A549 (cell line): Measurements from ENCODE around the gene CCDC47. TPM values are rescaled to one million over a fixed set of nuclear protein-coding genes. Genes with fewer than 3 reads are reported as not detected.

Source experiments
- ATAC-seq, 2 experiments: fragments of 200-7000 bp in 1 of 2; fragments of >200 bp in 1 of 2; cut with Nextera tagmentation in 1 of 2; cut with Tn5 transposase in 1 of 2; 3 replicates each; pipeline versions ENCODE4 v1.8.0 to v1.9.1; 2018 to 2020; ENCODE audit warnings: mild to moderate bottlenecking in 1 of 2, moderate library complexity in 1 of 2
- CTCF ChIA-PET: fragments of 300-600 bp; sonication (Branson Sonifier 250); formaldehyde crosslinking; extraction: SDS; loops from one replicate; lab custom pipeline; 2021; ENCODE audit warnings: antibody characterized with exemption, inconsistent platforms; lab: Yijun Ruan, JAX
- POLR2A ChIA-PET: fragments of 350-600 bp; formaldehyde crosslinking; extraction: SDS; loops from one replicate; lab custom pipeline; 2021; ENCODE audit warnings: antibody characterized with exemption, inconsistent platforms; lab: Yijun Ruan, JAX
- DNase-seq, 2 experiments: peaks; one replicate each; pipeline versions ENCODE4 v3.0.0 to v3.0.0-alpha.2; 2011 to 2016; ENCODE audit warnings: low read depth in 1 of 2, low spot score in 1 of 2
- FAIRE-seq: peaks from 2 replicates; lab custom pipeline; 2011; peaks lifted over from hg19 to GRCh38; lab: Jason Lieb, UNC
- H3K27ac ChIP-seq, 2 experiments: fragments of >200 bp; sonication (Bioruptor Twin); formaldehyde crosslinking; 3 replicates each; pipeline ENCODE4 v1.5.1; 2016 to 2017
- H3K4me1 ChIP-seq: fragments of >200 bp; sonication (Bioruptor Twin); formaldehyde crosslinking; 3 replicates; pipeline ENCODE4 v1.6.1; 2016
- H3K4me2 ChIP-seq: fragments of >200 bp; sonication (Bioruptor Twin); formaldehyde crosslinking; 3 replicates; pipeline ENCODE4 v1.6.1; 2016
- H3K4me3 ChIP-seq: fragments of >200 bp; sonication (Bioruptor Twin); formaldehyde crosslinking; 3 replicates; pipeline ENCODE4 v1.5.1; 2016
- H3K9me3 ChIP-seq: fragments of >200 bp; sonication (Bioruptor Twin); formaldehyde crosslinking; 3 replicates; pipeline ENCODE4 v1.6.1; 2016
- BHLHE40 ChIP-seq: IDR thresholded peaks from 2 replicates; pipeline ENCODE4 v1.6.1; 2012; ENCODE audit warnings: low read depth, low read length, inconsistent platforms
- CHD2 ChIP-seq: fragments of 150-350 bp; IDR thresholded peaks from 2 replicates; pipeline ENCODE4 v1.6.1; 2014; ENCODE audit warnings: low read length; ENCODE audit not compliant: partially characterized antibody
- CHD4 ChIP-seq: fragments of 200-600 bp; sonication (generic); IDR thresholded peaks from 2 replicates; pipeline ENCODE4 v1.6.1; 2016; ENCODE audit warnings: antibody characterized with exemption, mild to moderate bottlenecking, borderline replicate concordance
- EHF ChIP-seq: fragments of 250-450 bp; sonication (Bioruptor Pico); IDR thresholded peaks from 2 replicates; pipeline ENCODE4 v1.5.0; 2020; ENCODE audit warnings: mild to moderate bottlenecking
- EHMT2 ChIP-seq: fragments of 200-600 bp; sonication (generic); IDR thresholded peaks from 2 replicates; pipeline ENCODE4 v1.6.1; 2016; ENCODE audit warnings: antibody characterized with exemption, low read depth, mild to moderate bottlenecking, moderate library complexity
- EP300 ChIP-seq, 2 experiments: fragments of >200 bp; sonication (Bioruptor Twin); formaldehyde crosslinking; IDR thresholded peaks; 2 replicates in 1 of 2; 3 replicates in 1 of 2; pipeline ENCODE4 v1.6.1; 2016 to 2017
- ESRRA ChIP-seq: fragments of 150-350 bp; IDR thresholded peaks from 2 replicates; pipeline ENCODE4 v1.6.1; 2014; ENCODE audit warnings: mild to moderate bottlenecking, low read length, borderline replicate concordance
- FOSL2 ChIP-seq, 2 experiments: fragments of 450-650 bp in 1 of 2; fragments of >200 bp in 1 of 2; sonication (Bioruptor Twin) in 1 of 2; formaldehyde crosslinking; IDR thresholded peaks; 2 replicates each; pipeline versions ENCODE4 v1.5.0 to v1.6.1; 2016 to 2020; ENCODE audit warnings: mild to moderate bottlenecking in 1 of 2, moderate library complexity in 1 of 2
- FOXS1 ChIP-seq: fragments of 250-450 bp; sonication (Bioruptor Pico); IDR thresholded peaks from 2 replicates; pipeline ENCODE4 v1.5.0; 2020; ENCODE audit warnings: mild to moderate bottlenecking, moderate library complexity
- HDAC2 ChIP-seq: fragments of 200-600 bp; sonication (generic); IDR thresholded peaks from 2 replicates; pipeline ENCODE4 v1.6.1; 2016
- JUNB ChIP-seq: fragments of >200 bp; sonication (Bioruptor Twin); formaldehyde crosslinking; IDR thresholded peaks from 2 replicates; pipeline ENCODE4 v1.6.1; 2016
- KDM1A ChIP-seq: fragments of 200-600 bp; sonication (generic); IDR thresholded peaks from 2 replicates; pipeline ENCODE4 v1.6.1; 2016; ENCODE audit warnings: low read depth, mild to moderate bottlenecking
- NPAS2 ChIP-seq: fragments of 250-450 bp; sonication (Bioruptor Pico); IDR thresholded peaks from 2 replicates; pipeline ENCODE4 v1.8.0; 2022; ENCODE audit warnings: mild to moderate bottlenecking, moderate library complexity, borderline replicate concordance
- PHF8 ChIP-seq: fragments of 200-600 bp; sonication (generic); IDR thresholded peaks from 2 replicates; pipeline ENCODE4 v1.6.1; 2016; ENCODE audit warnings: low read depth, mild to moderate bottlenecking, antibody characterized with exemption, moderate library complexity, borderline replicate concordance
- POLR2AphosphoS2 ChIP-seq: conservative IDR thresholded peaks from 2 replicates; pipeline ENCODE4 v1.6.1; 2012; ENCODE audit warnings: low read length, improper control_type of control experiment, inconsistent platforms
- RFX5 ChIP-seq: fragments of 450-650 bp; IDR thresholded peaks from 2 replicates; pipeline ENCODE4 v1.7.1; 2014; ENCODE audit warnings: antibody characterized with exemption, mild to moderate bottlenecking, moderate library complexity
- RNF2 ChIP-seq: fragments of 200-600 bp; sonication (generic); IDR thresholded peaks from 2 replicates; pipeline ENCODE4 v1.6.1; 2016; ENCODE audit warnings: low read depth, mild to moderate bottlenecking, antibody characterized with exemption, moderate library complexity, borderline replicate concordance
- SMC3 ChIP-seq: fragments of >200 bp; sonication (Bioruptor Twin); formaldehyde crosslinking; IDR thresholded peaks from 3 replicates; pipeline ENCODE4 v1.6.1; 2018; ENCODE audit warnings: inconsistent platforms
- TP53 ChIP-seq: fragments of 250-450 bp; sonication (Bioruptor Pico); IDR thresholded peaks from 2 replicates; pipeline ENCODE4 v1.5.0; 2021; ENCODE audit warnings: mild to moderate bottlenecking, moderate library complexity
- ZNF302 ChIP-seq: fragments of 250-450 bp; sonication (Bioruptor Pico); IDR thresholded peaks from 2 replicates; pipeline ENCODE4 v1.9.0; 2021; ENCODE audit warnings: inconsistent platforms, mild to moderate bottlenecking, moderate library complexity
- WGBS: methylation state at CpG from one replicate; pipeline ENCODE4 v1.1.6; 2017; ENCODE audit errors: missing lambda C conversion rate; 5-methylcytosine and 5-hydroxymethylcytosine counted together
- polyA plus RNA-seq, 4 experiments: library from polyadenylated mRNA; depleted of rRNA in 3 of 4; stranded (reverse); fragments of >200 nt; fragmentation: RNase III in 1 of 4; extraction: RNeasy Plus Mini Kit Qiagen cat#74134 plus additional on column Dnase treatment in 1 of 4; gene quantifications; 2 replicates in 3 of 4; 3 replicates in 1 of 4; pipeline ENCODE4 v1.2.3, GENCODE V29; 2011 to 2017
- TF ChIP-seq, protein P1 (sequence below): fragments of 250-450 bp; sonication (Bioruptor Pico); IDR thresholded peaks from 2 replicates; pipeline ENCODE4 v1.5.0; 2021; ENCODE audit warnings: mild to moderate bottlenecking, moderate library complexity, borderline replicate concordance
- TF ChIP-seq, protein P2 (sequence below): fragments of >200 bp; sonication (Bioruptor Twin); formaldehyde crosslinking; IDR thresholded peaks from 2 replicates; pipeline ENCODE4 v1.6.1; 2016
- TF ChIP-seq, protein P3 (sequence below): IDR thresholded peaks from 2 replicates; pipeline ENCODE4 v1.6.1; 2012
- TF ChIP-seq, protein P4 (sequence below): IDR thresholded peaks from 2 replicates; pipeline ENCODE4 v1.6.1; 2012
- TF ChIP-seq, protein P5 (sequence below): fragments of >200 bp; sonication (Bioruptor Twin); formaldehyde crosslinking; IDR thresholded peaks from 3 replicates; pipeline ENCODE4 v1.6.1; 2016

CCDC47 gene
- polyA plus RNA-seq, 2 of the 4 experiments (the other 2 are of a cell fraction): 141 to 163 TPM

DNA sequence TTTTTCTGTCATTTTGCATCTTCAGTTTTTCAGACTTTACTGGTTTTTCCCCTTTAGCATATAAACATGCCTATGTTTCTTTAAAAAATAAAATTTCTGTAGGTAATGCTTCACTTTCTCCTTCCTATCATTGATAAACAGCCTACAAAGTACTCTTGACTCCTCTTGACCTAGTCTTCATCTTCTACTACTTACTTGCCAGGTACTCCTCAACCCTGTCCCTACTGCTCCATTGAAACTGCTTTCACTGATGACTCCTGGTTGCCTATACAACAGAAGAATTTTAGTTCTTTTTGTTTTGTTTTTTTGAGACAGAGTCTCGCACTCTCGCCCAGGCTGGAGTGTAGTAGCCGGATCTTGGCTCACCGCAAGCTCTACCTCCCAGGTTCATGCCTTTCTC lies 7.5 kb upstream of the CCDC47 start:
- H3K4me2 ChIP-seq: peak overlapping the region; percentile 53
- H3K4me1 ChIP-seq: peaks cover 57% of the 10 kb centered on the region
- CTCF ChIA-PET: interaction anchor here (0.6 to 1.3 kb wide), 5 partner anchors 11 to 1297 kb away, joined by 3 to 5 read pairs (median 3); no protein-coding TSS in a partner anchor
- peak overlapping the region in 1 of 2 experiments; percentile 2; a peak in 1 of 6 replicates for H3K27ac ChIP-seq
- DNase-seq (no peak), ATAC-seq (no peak), FAIRE-seq (no peak)
- no peaks in the 10 kb centered on the region for H3K9me3 ChIP-seq
- WGBS: 92% methylated on average over 4 of the region's 4 CpGs
- no peak overlapping the region for H3K4me3 ChIP-seq
- POLR2A ChIA-PET: interaction anchor here (1.3 kb wide), 1 partner anchor 39 kb away, joined by 3 read pairs; the partner anchor contains the start of gene STRADA
- TF ChIP-seq FOSL2 (IDR thresholded peaks at IDR 0.05): no peak
- TF ChIP-seq FOSL2 (CRISPR knock-in tag; IDR thresholded peaks at IDR 0.05): no peak
- TF ChIP-seq CHD4: no peak
- no peak for TF ChIP-seq JUNB
- TF ChIP-seq KDM1A: no peak
- TF ChIP-seq SMC3: no peak
- TF ChIP-seq TP53: no peak
- TF ChIP-seq, protein P1, sequence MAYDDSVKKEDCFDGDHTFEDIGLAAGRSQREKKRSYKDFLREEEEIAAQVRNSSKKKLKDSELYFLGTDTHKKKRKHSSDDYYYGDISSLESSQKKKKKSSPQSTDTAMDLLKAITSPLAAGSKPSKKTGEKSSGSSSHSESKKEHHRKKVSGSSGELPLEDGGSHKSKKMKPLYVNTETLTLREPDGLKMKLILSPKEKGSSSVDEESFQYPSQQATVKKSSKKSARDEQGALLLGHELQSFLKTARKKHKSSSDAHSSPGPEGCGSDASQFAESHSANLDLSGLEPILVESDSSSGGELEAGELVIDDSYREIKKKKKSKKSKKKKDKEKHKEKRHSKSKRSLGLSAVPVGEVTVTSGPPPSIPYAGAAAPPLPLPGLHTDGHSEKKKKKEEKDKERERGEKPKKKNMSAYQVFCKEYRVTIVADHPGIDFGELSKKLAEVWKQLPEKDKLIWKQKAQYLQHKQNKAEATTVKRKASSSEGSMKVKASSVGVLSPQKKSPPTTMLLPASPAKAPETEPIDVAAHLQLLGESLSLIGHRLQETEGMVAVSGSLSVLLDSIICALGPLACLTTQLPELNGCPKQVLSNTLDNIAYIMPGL (CRISPR knock-in tag): no peak
- no peak for TF ChIP-seq ESRRA
- TF ChIP-seq POLR2AphosphoS2: no peak
- TF ChIP-seq RNF2: no peak
- no peak for TF ChIP-seq HDAC2

DNA sequence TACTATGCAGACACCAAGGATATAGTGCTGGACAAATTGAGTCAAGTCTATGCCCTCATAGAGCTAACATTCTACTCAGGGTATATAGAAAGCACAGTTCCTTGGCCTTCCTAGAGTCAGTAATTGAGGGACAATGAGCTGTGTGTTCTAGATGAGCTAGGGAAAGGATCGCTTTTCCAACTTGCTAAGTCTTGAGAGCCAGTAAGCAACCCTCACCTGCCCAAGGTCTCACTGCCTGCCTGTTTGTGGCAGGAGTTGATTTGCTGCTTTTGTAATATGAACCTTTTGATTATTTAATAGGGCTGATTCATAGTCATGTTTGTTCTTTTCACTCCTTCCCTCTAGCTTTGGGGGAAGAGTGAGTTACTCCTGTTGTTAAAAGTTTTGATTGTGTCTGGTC lies 7.1 kb upstream of the CCDC47 start:
- ChIA-PET POLR2A (interaction anchor here (1.3 kb wide), 1 partner anchor 39 kb away, joined by 3 read pairs; the partner anchor contains the start of gene STRADA), CTCF (interaction anchor here (0.6 to 1.3 kb wide), 4 partner anchors 12 to 169 kb away, joined by 3 to 4 read pairs (median 3); no protein-coding TSS in a partner anchor)
- peak; percentile 43 to 51; a peak in 4 of 6 replicates for ATAC-seq
- TF ChIP-seq RFX5 (no peak), FOSL2 (IDR thresholded peaks at IDR 0.05) (no peak), FOSL2 (CRISPR knock-in tag; IDR thresholded peaks at IDR 0.05) (no peak), EHF (CRISPR knock-in tag) (no peak), RNF2 (no peak), ESRRA (no peak), NPAS2 (no peak), EP300 (IDR thresholded peaks at IDR 0.05) (no peak)
- TF ChIP-seq, protein P2, sequence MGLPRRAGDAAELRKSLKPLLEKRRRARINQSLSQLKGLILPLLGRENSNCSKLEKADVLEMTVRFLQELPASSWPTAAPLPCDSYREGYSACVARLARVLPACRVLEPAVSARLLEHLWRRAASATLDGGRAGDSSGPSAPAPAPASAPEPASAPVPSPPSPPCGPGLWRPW: no peak
- TF ChIP-seq, protein P1 (CRISPR knock-in tag): no peak
- TF ChIP-seq, protein P3, sequence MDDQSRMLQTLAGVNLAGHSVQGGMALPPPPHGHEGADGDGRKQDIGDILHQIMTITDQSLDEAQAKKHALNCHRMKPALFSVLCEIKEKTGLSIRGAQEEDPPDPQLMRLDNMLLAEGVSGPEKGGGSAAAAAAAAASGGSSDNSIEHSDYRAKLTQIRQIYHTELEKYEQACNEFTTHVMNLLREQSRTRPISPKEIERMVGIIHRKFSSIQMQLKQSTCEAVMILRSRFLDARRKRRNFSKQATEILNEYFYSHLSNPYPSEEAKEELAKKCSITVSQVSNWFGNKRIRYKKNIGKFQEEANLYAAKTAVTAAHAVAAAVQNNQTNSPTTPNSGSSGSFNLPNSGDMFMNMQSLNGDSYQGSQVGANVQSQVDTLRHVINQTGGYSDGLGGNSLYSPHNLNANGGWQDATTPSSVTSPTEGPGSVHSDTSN: no peak
- no peak for FAIRE-seq
- H3K4me2 ChIP-seq: peak overlapping the region; percentile 53
- WGBS: 88% methylated on average over 1 of the region's 1 CpG
- peaks cover 61% of the 10 kb centered on the region for H3K4me1 ChIP-seq
- no peaks in the 10 kb centered on the region for H3K9me3 ChIP-seq
- DNase-seq: peak in 1 of 2 experiments; percentile 13
- no peak overlapping the region for H3K4me3 ChIP-seq
- H3K27ac ChIP-seq: peak overlapping the region in 1 of 2 experiments; percentile 25; a peak in 1 of 6 replicates

- H3K9me3 ChIP-seq: no peaks in the 10 kb centered on the region
- ChIA-PET POLR2A (no interaction called here), CTCF (interaction anchor here (1.2 to 3.3 kb wide), 7 partner anchors 8 to 163 kb away, joined by 3 to 15 read pairs (median 6); no protein-coding TSS in a partner anchor)
- DNase-seq (no peak), ATAC-seq (no peak), FAIRE-seq (no peak)
- WGBS: 35% methylated on average over 8 of the region's 8 CpGs
- H3K4me2 ChIP-seq: peak overlapping the region; percentile 89
- peak overlapping the region; percentile 98 to 99 for H3K27ac ChIP-seq
- peak overlapping the region; percentile 71 for H3K4me3 ChIP-seq
- H3K4me1 ChIP-seq: peaks cover 45% of the 10 kb centered on the region
- TF ChIP-seq ZNF302: no peak
- TF ChIP-seq, protein P4, sequence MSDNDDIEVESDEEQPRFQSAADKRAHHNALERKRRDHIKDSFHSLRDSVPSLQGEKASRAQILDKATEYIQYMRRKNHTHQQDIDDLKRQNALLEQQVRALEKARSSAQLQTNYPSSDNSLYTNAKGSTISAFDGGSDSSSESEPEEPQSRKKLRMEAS: no peak
- TF ChIP-seq EHMT2: no peak
- no peak for TF ChIP-seq NPAS2
- no peak for TF ChIP-seq BHLHE40
- no peak for TF ChIP-seq FOXS1 (CRISPR knock-in tag)
- no peak for TF ChIP-seq CHD2
- TF ChIP-seq EP300 (IDR thresholded peaks at IDR 0.05): no peak
- TF ChIP-seq, protein P5, sequence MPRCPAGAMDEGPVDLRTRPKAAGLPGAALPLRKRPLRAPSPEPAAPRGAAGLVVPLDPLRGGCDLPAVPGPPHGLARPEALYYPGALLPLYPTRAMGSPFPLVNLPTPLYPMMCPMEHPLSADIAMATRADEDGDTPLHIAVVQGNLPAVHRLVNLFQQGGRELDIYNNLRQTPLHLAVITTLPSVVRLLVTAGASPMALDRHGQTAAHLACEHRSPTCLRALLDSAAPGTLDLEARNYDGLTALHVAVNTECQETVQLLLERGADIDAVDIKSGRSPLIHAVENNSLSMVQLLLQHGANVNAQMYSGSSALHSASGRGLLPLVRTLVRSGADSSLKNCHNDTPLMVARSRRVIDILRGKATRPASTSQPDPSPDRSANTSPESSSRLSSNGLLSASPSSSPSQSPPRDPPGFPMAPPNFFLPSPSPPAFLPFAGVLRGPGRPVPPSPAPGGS: no peak
- TF ChIP-seq PHF8: no peak
- TF ChIP-seq, protein P3: no peak
Measured at GRCh38 chr17:63775420-63775819, 2.0 kb upstream of the CCDC47 start.
